Measurements from ENCODE around the gene ONECUT2. TPM values are rescaled to one million over a fixed set of nuclear protein-coding genes. Genes with fewer than 3 reads are reported as not detected.
A peak's percentile ranks its signal among the peaks of the same experiment; 100 is the strongest.

ONECUT2 gene
- total RNA-seq, 1 experiment from 2014 or later: 4.3 TPM

DNA sequence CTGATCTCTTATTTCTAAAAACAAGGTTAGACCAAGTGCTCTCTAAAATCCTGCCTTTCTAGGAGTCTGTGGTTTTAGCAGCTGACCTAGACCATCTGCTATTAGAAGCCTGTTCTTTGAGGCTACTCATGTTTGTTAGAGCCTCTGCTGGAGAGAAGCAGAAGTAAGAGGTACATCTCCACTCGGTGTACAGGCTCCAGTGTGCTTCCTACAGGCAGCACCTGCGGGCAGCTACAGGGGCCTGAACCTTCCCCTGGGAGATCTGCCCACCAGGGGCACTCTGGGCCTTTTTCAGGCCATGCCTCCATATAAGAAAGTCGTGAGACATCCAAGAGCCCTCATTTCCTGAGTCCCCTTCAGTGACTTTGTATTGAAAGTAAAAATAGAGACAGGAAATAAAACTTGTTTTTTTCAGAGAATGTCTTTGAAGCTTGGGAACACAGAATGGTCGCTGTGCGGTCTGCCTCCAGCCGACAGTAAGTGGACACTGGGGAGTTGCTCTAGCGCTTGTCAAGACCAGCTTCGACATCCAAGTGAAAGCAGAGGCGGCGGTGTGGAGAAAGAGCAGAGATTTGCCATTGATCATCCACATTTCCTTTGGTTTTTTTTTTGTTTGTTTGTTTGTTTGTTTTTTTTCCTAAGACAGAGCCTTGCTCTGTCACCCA lies 31.7 kb downstream of the ONECUT2 start:
- H3K4me1 ChIP-seq (ENCODE audit: control insufficient read depth in 1 of 2, insufficient read depth in 2 of 2, low read length in 2 of 2): no peaks in the 10 kb centered on the region
- H3K79me2 ChIP-seq (ENCODE audit: insufficient read depth, low read length): no peaks in the 10 kb centered on the region
- TF ChIP-seq YY1 (IDR thresholded peaks at IDR 0.05; ENCODE audit: extremely low read depth, insufficient replicate concordance, low read depth, low read length) (no peak), ZNF274 (IDR thresholded peaks at IDR 0.05; ENCODE audit: low read depth, low read length) (no peak), EGR1 (IDR thresholded peaks at IDR 0.05; ENCODE audit: low read depth) (no peak), POLR2AphosphoS5 (IDR thresholded peaks at IDR 0.05; ENCODE audit: low read depth, low read length) (no peak), JUND (IDR thresholded peaks at IDR 0.05) (no peak), CEBPB (IDR thresholded peaks at IDR 0.05; ENCODE audit: low read depth) (no peak)
- TF ChIP-seq, protein P1, sequence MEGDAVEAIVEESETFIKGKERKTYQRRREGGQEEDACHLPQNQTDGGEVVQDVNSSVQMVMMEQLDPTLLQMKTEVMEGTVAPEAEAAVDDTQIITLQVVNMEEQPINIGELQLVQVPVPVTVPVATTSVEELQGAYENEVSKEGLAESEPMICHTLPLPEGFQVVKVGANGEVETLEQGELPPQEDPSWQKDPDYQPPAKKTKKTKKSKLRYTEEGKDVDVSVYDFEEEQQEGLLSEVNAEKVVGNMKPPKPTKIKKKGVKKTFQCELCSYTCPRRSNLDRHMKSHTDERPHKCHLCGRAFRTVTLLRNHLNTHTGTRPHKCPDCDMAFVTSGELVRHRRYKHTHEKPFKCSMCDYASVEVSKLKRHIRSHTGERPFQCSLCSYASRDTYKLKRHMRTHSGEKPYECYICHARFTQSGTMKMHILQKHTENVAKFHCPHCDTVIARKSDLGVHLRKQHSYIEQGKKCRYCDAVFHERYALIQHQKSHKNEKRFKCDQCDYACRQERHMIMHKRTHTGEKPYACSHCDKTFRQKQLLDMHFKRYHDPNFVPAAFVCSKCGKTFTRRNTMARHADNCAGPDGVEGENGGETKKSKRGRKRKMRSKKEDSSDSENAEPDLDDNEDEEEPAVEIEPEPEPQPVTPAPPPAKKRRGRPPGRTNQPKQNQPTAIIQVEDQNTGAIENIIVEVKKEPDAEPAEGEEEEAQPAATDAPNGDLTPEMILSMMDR (IDR thresholded peaks at IDR 0.05 in 2 of 3, conservative IDR thresholded peaks at IDR 0.05 in 1 of 3; ENCODE audit: borderline replicate concordance in 1 of 3, insufficient read depth in 1 of 3, low read depth in 2 of 3, low read length in 2 of 3): no peak
- intact Hi-C loops (cut with micrococcal nuclease): no loop called here
- no peak overlapping the region for H2AFZ ChIP-seq (ENCODE audit: low read depth, low read length, poor library complexity, severe bottlenecking)
- H3K4me3 ChIP-seq (replicated peaks in 1 of 2; ENCODE audit: low read depth in 1 of 2, low read length in 2 of 2): no peak overlapping the region
- no peak overlapping the region for H3K9ac ChIP-seq (ENCODE audit: low read length)
- BruUV-seq (replicated peaks): no TSS peak
- H4K20me1 ChIP-seq (ENCODE audit: insufficient read depth): no peaks in the 10 kb centered on the region
- ATAC-seq (peak; percentile 44; the same call in 1 of the 2 replicates), DNase-seq (ENCODE audit: low read depth, low spot score) (no peak)
- H3K27me3 ChIP-seq (ENCODE audit: insufficient read depth, low read length): no peaks in the 10 kb centered on the region
- CTCF ChIA-PET: no interaction called here
- H3K4me2 ChIP-seq (ENCODE audit: low read length): no peak overlapping the region
- no peaks in the 10 kb centered on the region for H3K36me3 ChIP-seq (ENCODE audit: control insufficient read depth in 1 of 2, insufficient read depth in 2 of 2, low read length in 2 of 2)
- RAD21 ChIA-PET (ENCODE audit: low non-redundant PET in 1 of 2, low total read pairs in 2 of 2, uncharacterized antibody in 2 of 2, unreplicated experiment in 2 of 2): no interaction called here
- no peak overlapping the region for H3K27ac ChIP-seq (ENCODE audit: low read depth, low read length)
- POLR2A ChIA-PET: no interaction called here
- H3K9me2 ChIP-seq (ENCODE audit: insufficient read depth): no peaks in the 10 kb centered on the region
- no peaks in the 10 kb centered on the region for H3K9me3 ChIP-seq (ENCODE audit: control insufficient read depth in 1 of 2, insufficient read depth in 1 of 2, low read depth in 1 of 2, low read length in 2 of 2)

DNA sequence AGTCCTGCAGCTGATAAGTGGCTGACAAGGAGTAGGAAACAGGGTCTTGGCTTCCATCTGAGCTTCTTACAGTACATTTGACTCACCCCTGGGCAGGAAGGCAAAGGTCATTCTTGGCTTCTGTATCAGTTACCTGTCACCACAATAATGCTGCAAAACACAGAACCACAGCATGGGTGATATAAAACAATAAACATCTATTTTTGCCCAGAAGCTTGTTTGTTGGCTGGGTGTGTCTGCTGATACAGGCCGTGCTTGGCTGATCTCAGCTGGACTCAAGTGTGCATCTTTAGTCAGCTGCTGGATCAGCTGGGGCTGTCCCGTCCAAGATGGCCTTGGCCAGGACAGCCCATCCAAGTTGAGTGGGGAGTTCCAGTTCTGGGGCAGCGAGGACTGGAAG lies 34.7 kb downstream of the ONECUT2 start:
- Histone ChIP-seq H3K9me3 (ENCODE audit: control insufficient read depth in 1 of 2, insufficient read depth in 1 of 2, low read depth in 1 of 2, low read length in 2 of 2) (no peaks in the 10 kb centered on the region), H3K4me1 (ENCODE audit: control insufficient read depth in 1 of 2, insufficient read depth in 2 of 2, low read length in 2 of 2) (no peaks in the 10 kb centered on the region), H3K9ac (ENCODE audit: low read length) (no peak overlapping the region), H3K27ac (ENCODE audit: low read depth, low read length) (no peak overlapping the region), H3K36me3 (ENCODE audit: control insufficient read depth in 1 of 2, insufficient read depth in 2 of 2, low read length in 2 of 2) (no peaks in the 10 kb centered on the region), H3K4me2 (ENCODE audit: low read length) (no peak overlapping the region), H4K20me1 (ENCODE audit: insufficient read depth) (no peaks in the 10 kb centered on the region), H3K4me3 (replicated peaks in 1 of 2; ENCODE audit: low read depth in 1 of 2, low read length in 2 of 2) (no peak overlapping the region), H3K27me3 (ENCODE audit: insufficient read depth, low read length) (no peaks in the 10 kb centered on the region), H3K79me2 (ENCODE audit: insufficient read depth, low read length) (no peaks in the 10 kb centered on the region), H2AFZ (ENCODE audit: low read depth, low read length, poor library complexity, severe bottlenecking) (no peak overlapping the region), H3K9me2 (ENCODE audit: insufficient read depth) (no peaks in the 10 kb centered on the region)
- ChIA-PET CTCF (no interaction called here), RAD21 (ENCODE audit: low non-redundant PET in 1 of 2, low total read pairs in 2 of 2, uncharacterized antibody in 2 of 2, unreplicated experiment in 2 of 2) (no interaction called here), POLR2A (no interaction called here)
- no peak for ATAC-seq
- BruUV-seq (replicated peaks): no TSS peak
- DNase-seq (ENCODE audit: low read depth, low spot score): no peak
- no peak for TF ChIP-seq JUND (IDR thresholded peaks at IDR 0.05)
- TF ChIP-seq, protein P2, sequence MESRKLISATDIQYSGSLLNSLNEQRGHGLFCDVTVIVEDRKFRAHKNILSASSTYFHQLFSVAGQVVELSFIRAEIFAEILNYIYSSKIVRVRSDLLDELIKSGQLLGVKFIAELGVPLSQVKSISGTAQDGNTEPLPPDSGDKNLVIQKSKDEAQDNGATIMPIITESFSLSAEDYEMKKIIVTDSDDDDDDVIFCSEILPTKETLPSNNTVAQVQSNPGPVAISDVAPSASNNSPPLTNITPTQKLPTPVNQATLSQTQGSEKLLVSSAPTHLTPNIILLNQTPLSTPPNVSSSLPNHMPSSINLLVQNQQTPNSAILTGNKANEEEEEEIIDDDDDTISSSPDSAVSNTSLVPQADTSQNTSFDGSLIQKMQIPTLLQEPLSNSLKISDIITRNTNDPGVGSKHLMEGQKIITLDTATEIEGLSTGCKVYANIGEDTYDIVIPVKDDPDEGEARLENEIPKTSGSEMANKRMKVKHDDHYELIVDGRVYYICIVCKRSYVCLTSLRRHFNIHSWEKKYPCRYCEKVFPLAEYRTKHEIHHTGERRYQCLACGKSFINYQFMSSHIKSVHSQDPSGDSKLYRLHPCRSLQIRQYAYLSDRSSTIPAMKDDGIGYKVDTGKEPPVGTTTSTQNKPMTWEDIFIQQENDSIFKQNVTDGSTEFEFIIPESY (IDR thresholded peaks at IDR 0.05; ENCODE audit: extremely low read depth, insufficient replicate concordance, low read length): no peak
- no peak for TF ChIP-seq SRF (IDR thresholded peaks at IDR 0.05; ENCODE audit: low read depth)
- intact Hi-C loops (cut with micrococcal nuclease): no loop called here

All from HCT116 (cell line).